ENCODE measurements around the gene UCHL1.

GRCh38 chr4:41212616-41213203 is 44.0 kb upstream of the UCHL1 start:
- peak; percentile 58 to 68 (median 64) for TF ChIP-seq CTCF (IDR thresholded peaks at IDR 0.05)
- no peak for TF ChIP-seq POLR2A (IDR thresholded peaks at IDR 0.05)

Data from right lobe of liver (tissue), 4 donors.